ENCODE measurements around the gene PRSS57. TPM values are rescaled to one million over a fixed set of nuclear protein-coding genes. Genes with fewer than 3 reads are reported as not detected.
A peak's percentile ranks its signal among the peaks of the same experiment; 100 is the strongest.

Gene PRSS57
- total and polyA plus RNA-seq, 2 of the 8 experiments (the other 6 are each of a cell fraction or from before 2014, with no cell fraction given): not detected

- no peaks in the 10 kb centered on the region for H3K36me3 ChIP-seq (ENCODE audit: control insufficient read depth in 2 of 4, insufficient read depth in 4 of 4, low read length in 3 of 4)
- H3K4me2 ChIP-seq (ENCODE audit: insufficient read depth in 1 of 2, low read depth in 2 of 2, low read length in 2 of 2): no peak overlapping the region
- no peak overlapping the region for H3K4me3 ChIP-seq (ENCODE audit: extremely low read depth in 1 of 4, insufficient read depth in 2 of 4, low read depth in 3 of 4, low read length in 4 of 4)
- H3K79me2 ChIP-seq (ENCODE audit: control insufficient read depth in 1 of 2, insufficient read depth in 2 of 2, low read length in 2 of 2): no peaks in the 10 kb centered on the region
- no peaks in the 10 kb centered on the region for H3K79me1 ChIP-seq (ENCODE audit: low read depth, low read length)
- no peak overlapping the region for H3K4ac ChIP-seq (replicated peaks; ENCODE audit: insufficient read length, low read depth, low read length)
- H4K91ac ChIP-seq (replicated peaks; ENCODE audit: insufficient read length, low read length): peak overlapping the region; percentile 65
- FAIRE-seq (no peak), DNase-seq (ENCODE audit: low read depth in 1 of 2, low spot score in 2 of 2) (no peak)
- H2BK5ac ChIP-seq (ENCODE audit: low read depth, low read length): no peak overlapping the region
- peak overlapping the region; percentile 79; the same call in 1 of the 2 replicates for H4K8ac ChIP-seq (ENCODE audit: extremely low read depth, insufficient read depth, low read length)
- H3K14ac ChIP-seq (ENCODE audit: insufficient read length): no peak overlapping the region
- peaks cover 0 to 1% of the 10 kb centered on the region in 2 experiments for H4K20me1 ChIP-seq (replicated peaks in 1 of 2; ENCODE audit: control insufficient read depth in 1 of 2, insufficient read depth in 2 of 2, low read length in 2 of 2)
- H2BK20ac ChIP-seq (ENCODE audit: low read length): no peak overlapping the region
- peaks cover 2% of the 10 kb centered on the region; the same call in 1 of the 2 replicates for H3K23me2 ChIP-seq (ENCODE audit: low read depth, low read length)
- TF ChIP-seq, protein P1, sequence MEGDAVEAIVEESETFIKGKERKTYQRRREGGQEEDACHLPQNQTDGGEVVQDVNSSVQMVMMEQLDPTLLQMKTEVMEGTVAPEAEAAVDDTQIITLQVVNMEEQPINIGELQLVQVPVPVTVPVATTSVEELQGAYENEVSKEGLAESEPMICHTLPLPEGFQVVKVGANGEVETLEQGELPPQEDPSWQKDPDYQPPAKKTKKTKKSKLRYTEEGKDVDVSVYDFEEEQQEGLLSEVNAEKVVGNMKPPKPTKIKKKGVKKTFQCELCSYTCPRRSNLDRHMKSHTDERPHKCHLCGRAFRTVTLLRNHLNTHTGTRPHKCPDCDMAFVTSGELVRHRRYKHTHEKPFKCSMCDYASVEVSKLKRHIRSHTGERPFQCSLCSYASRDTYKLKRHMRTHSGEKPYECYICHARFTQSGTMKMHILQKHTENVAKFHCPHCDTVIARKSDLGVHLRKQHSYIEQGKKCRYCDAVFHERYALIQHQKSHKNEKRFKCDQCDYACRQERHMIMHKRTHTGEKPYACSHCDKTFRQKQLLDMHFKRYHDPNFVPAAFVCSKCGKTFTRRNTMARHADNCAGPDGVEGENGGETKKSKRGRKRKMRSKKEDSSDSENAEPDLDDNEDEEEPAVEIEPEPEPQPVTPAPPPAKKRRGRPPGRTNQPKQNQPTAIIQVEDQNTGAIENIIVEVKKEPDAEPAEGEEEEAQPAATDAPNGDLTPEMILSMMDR (IDR thresholded peaks at IDR 0.05; ENCODE audit: control extremely low read depth in 1 of 3, insufficient read depth in 1 of 3, low read depth in 1 of 3, low read length in 3 of 3): no peak
- TF ChIP-seq TEAD4 (IDR thresholded peaks at IDR 0.05; ENCODE audit: low read depth, low read length): 0 out of 2 replicates have a peak, but pooled peaks have one; percentile 12
- no peak overlapping the region for H3K9ac ChIP-seq (replicated peaks in 1 of 4; ENCODE audit: extremely low read depth in 1 of 4, low read depth in 3 of 4, low read length in 3 of 4)
- no peak overlapping the region for H2BK12ac ChIP-seq (ENCODE audit: low read depth, low read length)
- H3K9me3 ChIP-seq (ENCODE audit: insufficient read depth in 2 of 2, low read depth in 1 of 2, low read length in 1 of 2): no peaks in the 10 kb centered on the region; a peak in 1 of 4 replicates
- no peak overlapping the region for H3K27ac ChIP-seq (ENCODE audit: low read depth, low read length)
- no peaks in the 10 kb centered on the region; a peak in 1 of 7 replicates for H3K4me1 ChIP-seq (replicated peaks in 1 of 4; ENCODE audit: control insufficient read depth in 3 of 4, insufficient read depth in 4 of 4, low read length in 3 of 4)
- H3K23ac ChIP-seq (ENCODE audit: insufficient read length): no peak overlapping the region
- H2AFZ ChIP-seq (ENCODE audit: low read length): no peak overlapping the region; the same call in 1 of the 2 replicates
- ChIA-PET CTCF (ENCODE audit: partially characterized antibody) (no interaction called here), POLR2A (ENCODE audit: partially characterized antibody) (interaction anchor here (0.8 to 1.7 kb wide), 2 partner anchors 9 to 51 kb away, joined by 3 to 4 read pairs; no protein-coding TSS in a partner anchor)
- H2AK5ac ChIP-seq (ENCODE audit: low read depth, low read length): no peak overlapping the region
- no peak overlapping the region for H3K56ac ChIP-seq (replicated peaks; ENCODE audit: insufficient read length, low read depth, low read length)
- WGBS, 2 experiments (ENCODE audit: extremely low coverage in 1 of 2, insufficient coverage in 1 of 2, insufficient read length in 1 of 2, insufficient replicate concordance in 2 of 2, low coverage in 1 of 2, low lambda C conversion rate in 2 of 2, missing lambda C conversion rate in 1 of 2): 89% methylated on average over 21 of the region's 31 CpGs; no CpG with 5 or more reads in 1 of the 2 experiments
- no peak overlapping the region for H4K5ac ChIP-seq (ENCODE audit: insufficient read length, low read depth, low read length)
- no peak overlapping the region for H3K18ac ChIP-seq (ENCODE audit: extremely low read depth, low read length)
- H2BK15ac ChIP-seq (ENCODE audit: low read length): no peak overlapping the region
- H2BK120ac ChIP-seq (replicated peaks; ENCODE audit: low read depth, low read length): no peak overlapping the region
- 0 out of 7 replicates have a peak, but pooled peaks cover 0 to 2% (median 0%) of the 10 kb centered on the region in 4 experiments for H3K27me3 ChIP-seq (replicated peaks in 1 of 4; ENCODE audit: control insufficient read depth in 3 of 4, extremely low read depth in 1 of 4, insufficient read depth in 3 of 4, low read length in 3 of 4)
These were observed 9.8 kb downstream of the PRSS57 start for GRCh38 chr19:685454-685931.

All from H1 (cell line).